CD4-positive, alpha-beta T cell (primary cell): ENCODE measurements around the gene EPHA5. TPM values are rescaled to one million over a fixed set of nuclear protein-coding genes. Genes with fewer than 3 reads are reported as not detected.

Experiments
- ATAC-seq: fragments of 200-7000 bp; cut with Tn5 transposase; one replicate; pipeline ENCODE4 v1.10.0; 2022; ENCODE audit warnings: mild to moderate bottlenecking; ENCODE audit not compliant: poor library complexity
- CTCF ChIA-PET: fragments of 350-600 bp; sonication (Branson Sonifier 250); formaldehyde crosslinking; loops from one replicate; lab custom pipeline; 2021; ENCODE audit warnings: antibody characterized with exemption, inconsistent platforms; lab: Charles Lee
- POLR2A ChIA-PET: fragments of 350-600 bp; sonication (Branson Sonifier 250); formaldehyde crosslinking; loops from one replicate; lab custom pipeline; 2021; ENCODE audit warnings: antibody characterized with exemption, inconsistent platforms; lab: Charles Lee
- DNase-seq, 14 experiments: peaks; one replicate each; pipeline ENCODE4 v3.0.0-alpha.2; 2013 to 2020; ENCODE audit warnings: mixed read lengths in 2 of 14
- H3K27ac ChIP-seq, 2 donors: one replicate each; pipeline versions ENCODE4 v1.5.1 to v1.7.0; 2013; ENCODE audit warnings: low read length in 2 of 2, low read depth in 1 of 2, mild to moderate bottlenecking in 1 of 2
- H3K27me3 ChIP-seq, 2 experiments: 1 replicate in 1 of 2; 2 replicates in 1 of 2; pipeline versions ENCODE4 v1.6.1 to v1.7.0; 2013; ENCODE audit warnings: low read length in 2 of 2, control low read depth in 1 of 2, mild to moderate bottlenecking in 1 of 2, moderate library complexity in 1 of 2; ENCODE audit not compliant: insufficient read depth in 2 of 2, control insufficient read depth in 1 of 2
- H3K36me3 ChIP-seq: one replicate; pipeline ENCODE4 v1.6.1; 2013; ENCODE audit warnings: low read length, control low read depth; ENCODE audit not compliant: insufficient read depth
- H3K4me1 ChIP-seq: one replicate; pipeline ENCODE4 v1.6.1; 2013; ENCODE audit warnings: low read length, control low read depth; ENCODE audit not compliant: insufficient read depth
- H3K4me3 ChIP-seq: one replicate; pipeline ENCODE4 v1.5.1; 2013; ENCODE audit warnings: mild to moderate bottlenecking, low read length, moderate library complexity
- H3K9me3 ChIP-seq, 2 experiments: 1 replicate in 1 of 2; 2 replicates in 1 of 2; pipeline versions ENCODE4 v1.6.1 to v1.7.0; 2013; ENCODE audit warnings: low read length in 2 of 2, mild to moderate bottlenecking in 2 of 2, control low read depth in 1 of 2, moderate library complexity in 1 of 2; ENCODE audit not compliant: control insufficient read depth in 1 of 2, insufficient read depth in 1 of 2
- H3K27ac Mint-ChIP-seq: one replicate; pipeline ENCODE4 v1.8.0; 2020; ENCODE audit warnings: mixed read lengths
- H3K27me3 Mint-ChIP-seq: one replicate; pipeline ENCODE4 v1.8.0; 2021; ENCODE audit warnings: mixed read lengths
- H3K36me3 Mint-ChIP-seq: one replicate; pipeline ENCODE4 v1.8.0; 2021; ENCODE audit warnings: low read depth, mixed read lengths
- H3K4me1 Mint-ChIP-seq: one replicate; pipeline ENCODE4 v1.8.0; 2021; ENCODE audit warnings: low read depth, mixed read lengths
- H3K4me3 Mint-ChIP-seq: one replicate; pipeline ENCODE4 v1.8.0; 2020; ENCODE audit warnings: mild to moderate bottlenecking, mixed read lengths
- H3K9me3 Mint-ChIP-seq: one replicate; pipeline ENCODE4 v1.8.0; 2020; ENCODE audit warnings: mixed read lengths
- intact Hi-C, 2 experiments: fragments of 100-400 bp; cut with DNase I in 1 of 2; cut with micrococcal nuclease in 1 of 2; formaldehyde crosslinking; loops; one replicate each; pipeline versions ENCODE4 v1.15.1 to v1.9.0; 2023 to 2025; cut with DNase I, micrococcal nuclease
- total RNA-seq, 174 experiments: library from RNA in 2 of 174; stranded (reverse) in 2 of 174; gene quantifications; one replicate each; pipeline ENCODE4 v1.2.3 and lab custom pipeline; 2021 to 2026
- TF ChIP-seq, protein P1 (sequence below): fragments of 200-600 bp; IDR thresholded peaks from one replicate; pipeline ENCODE4 v1.8.0; 2022; ENCODE audit warnings: antibody characterized with exemption, mild to moderate bottlenecking

Gene EPHA5
- total RNA-seq, 2 experiments from 2014 or later = not detected

DNA sequence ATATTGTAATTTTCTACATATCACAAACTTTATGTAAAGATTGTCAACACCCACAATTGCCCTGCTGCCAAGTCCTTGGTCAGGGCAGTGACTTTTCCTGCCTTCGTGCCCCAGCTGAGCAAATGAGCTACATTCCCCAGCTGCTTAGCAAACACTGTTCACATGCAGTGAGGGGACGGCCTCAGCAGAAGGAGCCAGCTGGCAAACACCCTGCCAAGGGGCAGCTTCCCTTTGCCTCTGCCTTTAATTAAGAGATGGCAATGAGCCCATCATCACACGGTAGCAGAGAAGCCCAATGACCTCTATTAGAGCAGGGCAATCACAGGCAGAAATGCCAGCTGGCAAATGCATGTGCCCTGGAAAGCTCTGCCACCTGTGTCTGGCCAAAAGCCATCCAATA lies 253.4 kb downstream of the EPHA5 start:
- POLR2A ChIA-PET = no interaction called here
- H3K27me3 ChIP-seq = no peaks in the 10 kb centered on the region
- no peak overlapping the region for H3K4me3 ChIP-seq
- ATAC-seq (no peak), DNase-seq (no peak)
- Mint-ChIP-seq H3K4me1 (no peaks in the 10 kb centered on the region), H3K9me3 (peaks cover 2% of the 10 kb centered on the region), H3K27me3 (no peaks in the 10 kb centered on the region), H3K4me3 (no peak overlapping the region), H3K36me3 (no peaks in the 10 kb centered on the region), H3K27ac (no peak overlapping the region)
- intact Hi-C loops = no loop called here
- H3K36me3 ChIP-seq = no peaks in the 10 kb centered on the region
- no peaks in the 10 kb centered on the region for H3K4me1 ChIP-seq
- no peak overlapping the region for H3K27ac ChIP-seq
- TF ChIP-seq, protein P1, sequence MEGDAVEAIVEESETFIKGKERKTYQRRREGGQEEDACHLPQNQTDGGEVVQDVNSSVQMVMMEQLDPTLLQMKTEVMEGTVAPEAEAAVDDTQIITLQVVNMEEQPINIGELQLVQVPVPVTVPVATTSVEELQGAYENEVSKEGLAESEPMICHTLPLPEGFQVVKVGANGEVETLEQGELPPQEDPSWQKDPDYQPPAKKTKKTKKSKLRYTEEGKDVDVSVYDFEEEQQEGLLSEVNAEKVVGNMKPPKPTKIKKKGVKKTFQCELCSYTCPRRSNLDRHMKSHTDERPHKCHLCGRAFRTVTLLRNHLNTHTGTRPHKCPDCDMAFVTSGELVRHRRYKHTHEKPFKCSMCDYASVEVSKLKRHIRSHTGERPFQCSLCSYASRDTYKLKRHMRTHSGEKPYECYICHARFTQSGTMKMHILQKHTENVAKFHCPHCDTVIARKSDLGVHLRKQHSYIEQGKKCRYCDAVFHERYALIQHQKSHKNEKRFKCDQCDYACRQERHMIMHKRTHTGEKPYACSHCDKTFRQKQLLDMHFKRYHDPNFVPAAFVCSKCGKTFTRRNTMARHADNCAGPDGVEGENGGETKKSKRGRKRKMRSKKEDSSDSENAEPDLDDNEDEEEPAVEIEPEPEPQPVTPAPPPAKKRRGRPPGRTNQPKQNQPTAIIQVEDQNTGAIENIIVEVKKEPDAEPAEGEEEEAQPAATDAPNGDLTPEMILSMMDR = no peak
- peaks cover under 1 to 4% of the 10 kb centered on the region in 2 experiments for H3K9me3 ChIP-seq
- CTCF ChIA-PET = no interaction called here

DNA sequence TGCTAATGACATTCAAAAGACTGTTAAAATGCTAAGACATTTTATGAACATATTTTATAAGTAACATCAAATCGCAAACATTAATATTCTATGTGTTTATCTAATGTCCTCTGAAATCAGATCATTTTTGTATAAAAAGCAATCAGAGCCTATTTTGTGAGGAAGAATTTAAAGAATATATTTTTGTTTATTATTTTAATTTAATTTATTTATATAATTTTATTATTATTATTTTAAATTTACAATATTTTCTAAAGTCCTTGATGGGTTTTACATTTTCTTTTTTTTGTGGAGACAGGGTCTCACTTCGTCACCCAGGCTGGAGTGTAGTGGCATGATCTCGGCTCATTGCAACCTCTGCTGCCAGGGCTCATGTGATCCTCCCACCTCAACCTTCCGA lies 262.8 kb downstream of the EPHA5 start:
- no peaks in the 10 kb centered on the region for H3K36me3 Mint-ChIP-seq
- no peaks in the 10 kb centered on the region for H3K4me1 Mint-ChIP-seq
- Histone ChIP-seq H3K36me3 (no peaks in the 10 kb centered on the region), H3K27me3 (no peaks in the 10 kb centered on the region), H3K4me1 (no peaks in the 10 kb centered on the region), H3K9me3 (no peaks in the 10 kb centered on the region), H3K4me3 (no peak overlapping the region), H3K27ac (no peak overlapping the region)
- TF ChIP-seq, protein P1 = no peak
- H3K4me3 Mint-ChIP-seq = no peak overlapping the region
- no peak for DNase-seq
- intact Hi-C loops = no loop called here
- POLR2A ChIA-PET = no interaction called here
- H3K9me3 Mint-ChIP-seq = peaks cover 3% of the 10 kb centered on the region
- H3K27ac Mint-ChIP-seq = no peak overlapping the region
- no peaks in the 10 kb centered on the region for H3K27me3 Mint-ChIP-seq
- CTCF ChIA-PET = interaction anchor here (0.9 kb wide), 1 partner anchor 21 kb away, joined by 3 read pairs; no protein-coding TSS in a partner anchor
- ATAC-seq = no peak

DNA sequence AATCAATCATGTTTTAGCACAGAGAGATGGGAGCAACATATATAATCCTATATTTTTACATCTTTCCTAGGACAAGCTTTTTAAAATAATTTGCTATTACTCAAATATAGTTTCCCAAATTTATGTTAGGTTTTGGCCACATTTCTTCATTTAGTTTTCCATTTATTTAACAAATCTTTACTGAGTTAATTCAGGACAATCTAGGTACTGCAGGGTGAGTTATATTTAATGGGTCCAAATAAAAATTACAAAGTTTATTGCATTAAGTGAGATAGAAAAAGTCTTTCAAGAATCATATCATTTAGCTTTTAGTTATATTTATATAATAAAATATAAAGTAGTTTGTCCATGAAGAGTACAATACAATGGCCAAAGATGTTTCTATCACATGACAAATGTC lies 269.2 kb downstream of the EPHA5 start:
- TF ChIP-seq, protein P1 = no peak
- Histone ChIP-seq H3K27ac (no peak overlapping the region), H3K4me1 (no peaks in the 10 kb centered on the region), H3K27me3 (no peaks in the 10 kb centered on the region), H3K4me3 (no peak overlapping the region), H3K9me3 (peaks cover 3 to 14% of the 10 kb centered on the region in 2 experiments), H3K36me3 (no peaks in the 10 kb centered on the region)
- no peak for ATAC-seq
- Mint-ChIP-seq H3K9me3 (peaks cover 9% of the 10 kb centered on the region), H3K4me1 (no peaks in the 10 kb centered on the region), H3K27ac (no peak overlapping the region), H3K27me3 (no peaks in the 10 kb centered on the region), H3K4me3 (no peak overlapping the region), H3K36me3 (no peaks in the 10 kb centered on the region)
- intact Hi-C loops = no loop called here
- POLR2A ChIA-PET = no interaction called here
- CTCF ChIA-PET = no interaction called here
- no peak for DNase-seq
